Choroid plexus epithelial cell (primary cell): ENCODE measurements around the gene SLC16A10.
"Not testable (repeated sequence)": the region's sequence is repeated elsewhere in the genome, so short reads cannot be mapped to it uniquely, and the experiment has no call there.

Experiments
- DNase-seq: peaks from one replicate; pipeline ENCODE4 v3.0.0-alpha.2; 2010; ENCODE audit warnings: low read depth
- H3K4me3 ChIP-seq: 2 replicates; pipeline ENCODE4 v1.5.1; 2011; ENCODE audit warnings: low read depth, mild to moderate bottlenecking, control low read depth, low read length, moderate library complexity
- CTCF ChIP-seq: conservative IDR thresholded peaks from 2 replicates; pipeline ENCODE4 v1.5.1; 2011; ENCODE audit warnings: low read depth, mild to moderate bottlenecking, control low read depth, inconsistent platforms, low read length, moderate library complexity

The SLC16A10 gene

GRCh38 chr6:111200350-111201243 is 113.3 kb downstream of the SLC16A10 start:
- no peak for TF ChIP-seq CTCF
- DNase-seq: no peak
- H3K4me3 ChIP-seq: no peak overlapping the region

DNA sequence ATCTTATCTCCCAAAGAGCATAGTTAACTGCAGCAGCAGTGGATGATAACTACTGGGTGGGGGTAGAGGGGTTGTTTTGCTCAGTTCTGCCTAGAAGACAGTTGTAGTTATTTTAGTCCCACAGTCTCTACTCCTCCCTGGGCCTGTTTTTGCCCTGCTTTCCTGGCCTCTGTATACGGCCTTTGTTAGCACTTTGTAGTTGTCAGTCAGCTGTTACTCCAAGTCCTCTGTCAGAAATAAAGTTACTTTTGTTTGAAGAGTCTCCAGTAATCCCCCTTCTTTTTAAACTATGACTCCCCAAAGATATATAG is 113.9 kb downstream of the SLC16A10 start:
- TF ChIP-seq CTCF: no peak
- H3K4me3 ChIP-seq: no peak overlapping the region
- no peak for DNase-seq

DNA sequence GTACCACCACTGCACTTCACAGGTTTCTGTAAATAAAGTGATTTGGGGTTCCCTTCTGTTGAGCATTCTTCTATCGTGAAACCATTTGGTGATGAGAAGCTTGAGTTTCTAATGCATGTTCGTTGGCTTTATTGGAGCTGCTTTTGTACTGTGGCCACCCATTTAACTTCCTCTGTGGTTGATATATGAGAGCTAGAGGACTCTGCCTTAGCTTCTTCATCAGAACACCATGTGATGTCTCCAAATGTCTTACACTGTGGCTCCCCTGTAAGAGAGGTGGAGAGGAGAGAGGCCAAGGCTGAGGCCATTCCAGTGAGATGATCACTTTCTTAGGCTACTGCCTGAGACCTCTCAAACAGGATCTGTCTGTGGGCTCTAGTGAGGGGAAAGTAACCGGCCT is 114.5 kb downstream of the SLC16A10 start:
- H3K4me3 ChIP-seq: no peak overlapping the region
- DNase-seq: no peak
- no peak for TF ChIP-seq CTCF

DNA sequence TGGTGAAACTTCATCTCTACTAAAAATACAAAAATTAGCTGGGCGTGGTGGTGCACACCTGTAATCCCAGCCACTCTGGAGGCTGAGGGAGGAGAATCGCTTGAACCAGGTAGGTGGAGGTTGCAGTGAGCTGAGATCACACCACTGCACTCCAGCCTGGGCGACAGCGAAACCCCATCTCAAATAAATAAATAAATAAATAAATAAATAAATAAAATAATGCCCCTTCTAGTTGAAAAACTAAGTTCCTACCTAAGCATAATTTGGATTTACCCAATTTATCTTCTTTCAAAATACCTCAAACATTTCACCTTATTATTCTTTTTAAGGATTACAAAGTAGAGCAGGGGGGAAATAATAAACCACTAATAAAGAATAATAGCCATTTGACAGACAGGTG is 116.2 kb downstream of the SLC16A10 start:
- not testable (repeated sequence) for DNase-seq, H3K4me3 ChIP-seq

DNA sequence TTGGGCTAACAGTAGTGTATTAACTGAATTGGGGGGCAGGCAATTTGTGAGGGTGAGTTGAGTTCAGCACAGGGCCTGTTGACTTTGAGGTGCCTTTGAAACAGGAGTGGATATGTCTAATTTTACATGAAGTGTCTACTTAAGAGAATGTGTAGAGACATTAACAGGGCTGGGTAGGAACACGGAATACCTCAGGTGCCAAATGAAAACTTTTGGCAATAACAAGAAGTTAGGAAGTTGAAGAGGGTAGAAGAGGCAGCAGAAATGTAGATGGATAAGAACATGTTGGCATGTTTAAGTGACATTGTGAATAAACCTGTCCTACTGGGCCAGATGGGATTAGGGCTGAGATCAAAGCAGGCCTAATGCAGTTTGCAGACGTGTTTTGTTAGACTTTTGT is 117.0 kb downstream of the SLC16A10 start:
- no peak overlapping the region for H3K4me3 ChIP-seq
- no peak for TF ChIP-seq CTCF
- DNase-seq: no peak

DNA sequence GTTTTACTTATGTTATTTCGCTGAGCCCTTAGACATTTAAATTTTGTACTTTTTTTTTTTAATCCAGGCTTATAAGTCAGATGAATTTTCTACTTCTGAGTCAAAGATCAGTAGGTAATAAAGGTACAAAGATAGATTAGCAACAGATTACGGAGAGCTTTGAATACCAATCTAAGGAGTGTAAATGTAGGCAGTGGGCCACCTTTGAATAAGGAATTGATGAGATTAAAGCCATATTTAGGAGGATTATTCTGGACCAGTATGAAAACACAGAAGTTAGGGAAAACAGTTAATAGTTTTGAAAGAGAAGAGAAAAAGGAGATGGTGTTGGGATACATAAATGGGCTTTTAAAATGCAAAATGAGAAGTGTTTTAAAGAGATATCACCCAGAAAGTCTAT is 117.6 kb downstream of the SLC16A10 start:
- no peak overlapping the region for H3K4me3 ChIP-seq
- DNase-seq: no peak
- TF ChIP-seq CTCF: no peak

DNA sequence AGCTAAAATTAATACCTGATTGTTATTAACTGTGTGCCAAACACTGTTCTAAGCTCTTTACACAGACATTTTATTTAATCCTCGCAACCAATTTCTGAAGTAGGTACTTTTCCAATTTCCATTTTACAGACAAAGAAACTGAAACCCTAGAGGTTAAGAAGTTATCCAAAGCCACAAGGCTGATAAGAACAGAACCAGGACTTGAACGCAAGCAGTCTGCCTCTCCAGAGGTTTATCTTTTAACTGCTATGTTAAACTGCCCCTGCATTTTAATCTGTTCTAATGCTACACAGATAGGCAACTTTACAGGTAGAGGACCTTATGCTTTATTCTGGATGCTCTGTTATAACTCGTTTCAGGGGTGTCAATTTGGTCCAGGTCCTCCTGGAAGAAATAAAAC is 118.2 kb downstream of the SLC16A10 start:
- DNase-seq: no peak
- no peak for TF ChIP-seq CTCF
- H3K4me3 ChIP-seq: no peak overlapping the region
